LNCaP clone FGC (cell line): ENCODE results near the gene OGFOD3.

ENCODE experiments used
- DNase-seq: peaks from one replicate; pipeline ENCODE4 v3.0.0-alpha.2; 2011; ENCODE audit warnings: low read depth
- H3K4me3 ChIP-seq: 2 replicates; pipeline ENCODE4 v1.5.1; 2011; ENCODE audit warnings: mild to moderate bottlenecking, low read depth, low read length, control low read depth
- CTCF ChIP-seq: IDR thresholded peaks from 2 replicates; pipeline ENCODE4 v1.5.1; 2012; ENCODE audit warnings: mild to moderate bottlenecking; ENCODE audit not compliant: control insufficient read depth, insufficient read depth; ENCODE audit errors: extremely low read depth

Gene OGFOD3

GRCh38 chr17:82429824-82430223 lies 11.4 kb upstream of the OGFOD3 start:
- no peak for TF ChIP-seq CTCF
- DNase-seq = no peak
- H3K4me3 ChIP-seq = no peak overlapping the region

- TF ChIP-seq CTCF = no peak
- H3K4me3 ChIP-seq = no peak overlapping the region
- no peak for DNase-seq
Observed at GRCh38 chr17:82428546-82428945, 10.2 kb upstream of the OGFOD3 start.

GRCh38 chr17:82424863-82425159 lies 6.4 kb upstream of the OGFOD3 start:
- DNase-seq = no peak
- H3K4me3 ChIP-seq = no peak overlapping the region
- no peak for TF ChIP-seq CTCF

- no peak for DNase-seq
- TF ChIP-seq CTCF = peak; percentile 42
- H3K4me3 ChIP-seq = no peak overlapping the region
Observed at GRCh38 chr17:82424001-82424862, 5.8 kb upstream of the OGFOD3 start.

- no peak for TF ChIP-seq CTCF
- no peak for DNase-seq
- peak overlapping the region; percentile 82 for H3K4me3 ChIP-seq
Observed at GRCh38 chr17:82419540-82419939, 1.2 kb upstream of the OGFOD3 start.

GRCh38 chr17:82416771-82417170 lies 1.6 kb downstream of the OGFOD3 start:
- no peak overlapping the region for H3K4me3 ChIP-seq
- no peak for TF ChIP-seq CTCF
- no peak for DNase-seq

GRCh38 chr17:82416264-82416663 lies 2.1 kb downstream of the OGFOD3 start:
- TF ChIP-seq CTCF = no peak
- no peak overlapping the region for H3K4me3 ChIP-seq
- no peak for DNase-seq
